ENCODE results near the gene C1orf35. TPM values are rescaled to one million over a fixed set of nuclear protein-coding genes. Genes with fewer than 3 reads are reported as not detected.
A peak's percentile ranks its signal among the peaks of the same experiment; 100 is the strongest.
"Not testable (repeated sequence)": the region's sequence is repeated elsewhere in the genome, so short reads cannot be mapped to it uniquely, and the experiment has no call there.

The C1orf35 gene
- total and polyA plus RNA-seq, 4 experiments from 2014 or later: 16.4 to 30.7 (median 24.2) TPM

DNA sequence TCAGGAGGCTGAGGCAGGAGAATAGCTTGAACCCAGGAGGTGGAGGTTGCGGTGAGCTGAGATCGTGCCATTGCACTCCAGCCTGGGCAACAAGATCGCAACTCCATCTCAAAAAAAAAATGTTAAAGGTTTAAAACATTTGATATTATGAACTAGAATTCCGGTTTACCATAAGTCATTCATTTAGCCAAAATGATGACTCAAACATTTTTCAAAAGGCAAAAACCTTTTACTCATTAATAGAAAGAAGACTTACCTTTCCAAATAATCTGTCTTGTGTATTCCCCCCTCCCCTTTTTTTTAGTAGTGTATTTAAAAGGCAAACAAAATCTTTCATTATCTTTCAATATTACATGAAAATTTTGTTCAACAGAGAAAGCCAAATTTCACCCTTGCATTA, 14.2 kb upstream of the C1orf35 start:
- no peaks in the 10 kb centered on the region for H3K27me3 ChIP-seq (ENCODE audit: insufficient read depth, low read length)
- Mint-ChIP-seq H3K27ac (no peak overlapping the region), H3K4me1 (peaks cover 0 to 4% (median under 1%) of the 10 kb centered on the region in 4 donors), H3K4me3 (no peak overlapping the region), H3K9me3 (peaks cover 0 to 2% (median 0%) of the 10 kb centered on the region in 8 donors), H3K36me3 (no peaks in the 10 kb centered on the region), H3K27me3 (peaks cover under 1% of the 10 kb centered on the region in 2 donors)
- H3K36me3 ChIP-seq (ENCODE audit: insufficient read depth, low read length): no peaks in the 10 kb centered on the region
- CTCF ChIA-PET (ENCODE audit: partially characterized antibody): no interaction called here
- POLR2A ChIA-PET (ENCODE audit: partially characterized antibody): no interaction called here
- no peak for DNase-seq
- intact Hi-C loops (cut with micrococcal nuclease): no loop called here
- no peaks in the 10 kb centered on the region for H3K9me3 ChIP-seq (ENCODE audit: control insufficient read depth in 1 of 2, low read length in 2 of 2)
- no peak overlapping the region for H3K27ac ChIP-seq (ENCODE audit: low read depth, low read length)
- H3K4me1 ChIP-seq (ENCODE audit: insufficient read depth, low read length): no peaks in the 10 kb centered on the region
- H3K4me3 ChIP-seq (ENCODE audit: low read length in 2 of 2): no peak overlapping the region

DNA sequence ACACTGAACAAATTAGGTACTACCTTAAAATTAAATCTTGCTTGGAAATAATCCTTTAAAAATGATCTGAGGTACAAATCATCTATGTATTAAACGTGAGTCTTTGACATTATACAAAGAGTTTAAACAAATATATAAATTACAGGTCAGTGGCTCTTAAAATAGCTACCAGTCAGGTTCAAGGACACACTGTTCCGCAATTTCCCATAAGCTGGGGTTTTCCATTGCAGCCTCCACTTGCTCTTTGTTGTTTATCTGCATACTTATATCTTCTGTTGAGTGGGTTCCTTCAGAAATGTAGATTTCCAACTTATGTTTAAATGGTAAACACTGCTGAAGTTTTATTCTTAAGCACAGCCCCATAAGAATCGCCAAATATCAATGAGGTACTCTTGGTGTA, 11.7 kb upstream of the C1orf35 start:
- CTCF ChIA-PET (ENCODE audit: partially characterized antibody): interaction anchor here (1.4 kb wide), 1 partner anchor 16 kb away, joined by 4 read pairs; no protein-coding TSS in a partner anchor

DNA sequence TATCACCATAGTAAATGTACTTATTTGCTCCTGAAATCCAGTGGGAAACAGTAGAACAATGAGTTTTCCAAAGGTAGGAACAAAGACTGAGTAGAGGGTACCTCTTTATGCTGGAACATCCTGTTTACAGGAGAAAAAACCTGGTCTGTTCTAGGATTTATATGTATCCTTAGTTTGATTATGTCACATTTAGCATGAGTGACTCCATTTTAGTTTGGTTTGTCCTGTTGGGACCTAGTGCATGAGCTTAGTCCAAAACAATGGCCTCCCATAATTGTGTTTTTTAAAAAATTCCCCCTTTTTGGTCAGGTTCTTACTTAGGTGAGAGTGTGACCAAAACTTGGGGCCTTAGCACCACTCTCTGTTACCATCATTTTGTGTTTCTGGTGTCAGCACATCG, 9.5 kb upstream of the C1orf35 start:
- DNase-seq: no peak
- ChIA-PET CTCF (ENCODE audit: partially characterized antibody) (interaction anchor here (0.8 kb wide), 1 partner anchor 18 kb away, joined by 3 read pairs; no protein-coding TSS in a partner anchor), POLR2A (ENCODE audit: partially characterized antibody) (interaction anchor here (0.7 to 1.0 kb wide), 2 partner anchors 30 to 74 kb away, joined by 3 read pairs; partner anchors contain the start of gene ARF1)
- intact Hi-C loops (cut with micrococcal nuclease): no loop called here
- Mint-ChIP-seq H3K9me3 (no peaks in the 10 kb centered on the region), H3K27ac (no peak overlapping the region), H3K4me3 (no peak overlapping the region), H3K27me3 (no peaks in the 10 kb centered on the region), H3K4me1 (peaks cover 8 to 26% (median 17%) of the 10 kb centered on the region in 4 donors), H3K36me3 (peaks cover 0 to 5% of the 10 kb centered on the region in 2 donors)
- Histone ChIP-seq H3K9me3 (ENCODE audit: control insufficient read depth in 1 of 2, low read length in 2 of 2) (no peaks in the 10 kb centered on the region), H3K4me1 (ENCODE audit: insufficient read depth, low read length) (peaks cover 20% of the 10 kb centered on the region), H3K27me3 (ENCODE audit: insufficient read depth, low read length) (no peaks in the 10 kb centered on the region), H3K36me3 (ENCODE audit: insufficient read depth, low read length) (no peaks in the 10 kb centered on the region), H3K4me3 (ENCODE audit: low read length in 2 of 2) (no peak overlapping the region), H3K27ac (ENCODE audit: low read depth, low read length) (no peak overlapping the region)

More for the DNA sequence above, 11.7 kb upstream of the C1orf35 start:
- Histone ChIP-seq H3K27me3 (ENCODE audit: insufficient read depth, low read length) (no peaks in the 10 kb centered on the region), H3K9me3 (ENCODE audit: control insufficient read depth in 1 of 2, low read length in 2 of 2) (no peaks in the 10 kb centered on the region), H3K27ac (ENCODE audit: low read depth, low read length) (no peak overlapping the region), H3K36me3 (ENCODE audit: insufficient read depth, low read length) (no peaks in the 10 kb centered on the region), H3K4me1 (ENCODE audit: insufficient read depth, low read length) (peaks cover 5% of the 10 kb centered on the region), H3K4me3 (ENCODE audit: low read length in 2 of 2) (no peak overlapping the region)
- peaks cover 0 to 2% (median 0%) of the 10 kb centered on the region in 8 donors for H3K9me3 Mint-ChIP-seq
- no peak overlapping the region for H3K4me3 Mint-ChIP-seq
- H3K27me3 Mint-ChIP-seq: no peaks in the 10 kb centered on the region
- intact Hi-C loops (cut with micrococcal nuclease): no loop called here
- peaks cover 1 to 5% (median 4%) of the 10 kb centered on the region in 4 donors for H3K4me1 Mint-ChIP-seq
- DNase-seq: no peak
- H3K27ac Mint-ChIP-seq: no peak overlapping the region
- POLR2A ChIA-PET (ENCODE audit: partially characterized antibody): interaction anchor here (1.1 kb wide), 1 partner anchor 51 kb away, joined by 4 read pairs; the partner anchor contains the start of gene IBA57
- H3K36me3 Mint-ChIP-seq: no peaks in the 10 kb centered on the region

- peaks cover 21% of the 10 kb centered on the region for H3K4me1 ChIP-seq (ENCODE audit: insufficient read depth, low read length)
- no peak for DNase-seq
- Mint-ChIP-seq H3K36me3 (peaks cover 0 to 7% of the 10 kb centered on the region in 2 donors), H3K27ac (no peak overlapping the region), H3K9me3 (no peaks in the 10 kb centered on the region), H3K27me3 (no peaks in the 10 kb centered on the region), H3K4me1 (peaks cover 8 to 28% (median 19%) of the 10 kb centered on the region in 4 donors), H3K4me3 (no peak overlapping the region)
- no peaks in the 10 kb centered on the region for H3K9me3 ChIP-seq (ENCODE audit: control insufficient read depth in 1 of 2, low read length in 2 of 2)
- ChIA-PET CTCF (ENCODE audit: partially characterized antibody) (interaction anchor here (0.8 kb wide), 1 partner anchor 18 kb away, joined by 3 read pairs; no protein-coding TSS in a partner anchor), POLR2A (ENCODE audit: partially characterized antibody) (interaction anchor here (0.7 kb wide), 1 partner anchor 30 kb away, joined by 3 read pairs; the partner anchor contains the start of gene ARF1)
- H3K36me3 ChIP-seq (ENCODE audit: insufficient read depth, low read length): no peaks in the 10 kb centered on the region
- H3K4me3 ChIP-seq (ENCODE audit: low read length in 2 of 2): no peak overlapping the region
- intact Hi-C loops (cut with micrococcal nuclease): no loop called here
- no peak overlapping the region for H3K27ac ChIP-seq (ENCODE audit: low read depth, low read length)
- H3K27me3 ChIP-seq (ENCODE audit: insufficient read depth, low read length): no peaks in the 10 kb centered on the region
Observed at GRCh38 chr1:228112167-228112566, 9.0 kb upstream of the C1orf35 start.

DNA sequence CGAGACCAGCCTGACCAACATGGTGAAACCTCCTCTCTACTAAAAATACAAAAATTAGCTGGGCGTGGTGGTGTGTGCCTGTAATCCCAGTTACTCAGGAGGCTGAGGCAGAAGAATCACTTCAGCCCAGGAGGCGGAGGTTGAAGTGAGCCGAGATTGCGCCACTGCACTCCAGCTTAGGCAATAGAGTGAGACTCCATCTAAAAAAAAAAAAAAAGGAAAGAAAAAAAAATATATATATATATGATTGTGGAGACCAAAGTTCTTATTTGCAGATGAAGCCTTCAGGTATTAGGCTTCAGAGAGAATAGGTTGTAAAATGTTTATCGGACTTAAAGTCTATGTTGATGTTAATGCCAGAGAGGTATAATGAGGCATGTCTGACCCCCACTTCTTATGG, 8.2 kb upstream of the C1orf35 start:
- H3K27me3 ChIP-seq (ENCODE audit: insufficient read depth, low read length); H3K36me3 ChIP-seq (ENCODE audit: insufficient read depth, low read length); intact Hi-C loops (cut with micrococcal nuclease); H3K9me3 ChIP-seq (ENCODE audit: control insufficient read depth in 1 of 2, low read length in 2 of 2); H3K4me3 Mint-ChIP-seq; H3K9me3 Mint-ChIP-seq; H3K27ac ChIP-seq (ENCODE audit: low read depth, low read length); H3K27me3 Mint-ChIP-seq; H3K4me3 ChIP-seq (ENCODE audit: low read length in 2 of 2); DNase-seq; H3K27ac Mint-ChIP-seq: not testable (repeated sequence)
- peaks cover 0 to 14% of the 10 kb centered on the region in 2 donors for H3K36me3 Mint-ChIP-seq
- POLR2A ChIA-PET (ENCODE audit: partially characterized antibody): interaction anchor here (1.1 kb wide), 2 partner anchors 29 kb away, joined by 3 to 4 read pairs; partner anchors contain the start of gene ARF1
- peaks cover 8 to 36% (median 22%) of the 10 kb centered on the region in 4 donors for H3K4me1 Mint-ChIP-seq
- peaks cover 21% of the 10 kb centered on the region for H3K4me1 ChIP-seq (ENCODE audit: insufficient read depth, low read length)
- CTCF ChIA-PET (ENCODE audit: partially characterized antibody): interaction anchor here (3.1 kb wide), 1 partner anchor 19 kb away, joined by 14 read pairs; no protein-coding TSS in a partner anchor

GRCh38 chr1:228110556-228110955, 7.4 kb upstream of the C1orf35 start:
- no peaks in the 10 kb centered on the region for H3K27me3 ChIP-seq (ENCODE audit: insufficient read depth, low read length)
- DNase-seq: no peak
- H3K27ac ChIP-seq (ENCODE audit: low read depth, low read length): no peak overlapping the region
- peaks cover 0 to 15% of the 10 kb centered on the region in 2 donors for H3K36me3 Mint-ChIP-seq
- intact Hi-C loops (cut with micrococcal nuclease): no loop called here
- peak overlapping the region in 1 of 8 donors; percentile 21 for H3K4me3 Mint-ChIP-seq
- H3K27me3 Mint-ChIP-seq: no peaks in the 10 kb centered on the region
- CTCF ChIA-PET (ENCODE audit: partially characterized antibody): interaction anchor here (1.2 to 3.1 kb wide), 2 partner anchors 20 to 26 kb away, joined by 3 to 14 read pairs; no protein-coding TSS in a partner anchor
- H3K4me1 ChIP-seq (ENCODE audit: insufficient read depth, low read length): peaks cover 21% of the 10 kb centered on the region
- H3K27ac Mint-ChIP-seq: peak overlapping the region in 2 of 7 donors; percentile 43 to 98
- no peaks in the 10 kb centered on the region for H3K9me3 Mint-ChIP-seq
- H3K4me1 Mint-ChIP-seq: peaks cover 8 to 37% (median 22%) of the 10 kb centered on the region in 4 donors
- no peaks in the 10 kb centered on the region for H3K9me3 ChIP-seq (ENCODE audit: control insufficient read depth in 1 of 2, low read length in 2 of 2)
- POLR2A ChIA-PET (ENCODE audit: partially characterized antibody): interaction anchor here (0.9 to 3.2 kb wide), 5 partner anchors 21 to 376 kb away, joined by 3 to 26 read pairs (median 3); partner anchors contain the start of genes ARF1, IBA57, JMJD4 and SNAP47
- H3K36me3 ChIP-seq (ENCODE audit: insufficient read depth, low read length): peaks cover 12% of the 10 kb centered on the region
- no peak overlapping the region for H3K4me3 ChIP-seq (ENCODE audit: low read length in 2 of 2)

DNA sequence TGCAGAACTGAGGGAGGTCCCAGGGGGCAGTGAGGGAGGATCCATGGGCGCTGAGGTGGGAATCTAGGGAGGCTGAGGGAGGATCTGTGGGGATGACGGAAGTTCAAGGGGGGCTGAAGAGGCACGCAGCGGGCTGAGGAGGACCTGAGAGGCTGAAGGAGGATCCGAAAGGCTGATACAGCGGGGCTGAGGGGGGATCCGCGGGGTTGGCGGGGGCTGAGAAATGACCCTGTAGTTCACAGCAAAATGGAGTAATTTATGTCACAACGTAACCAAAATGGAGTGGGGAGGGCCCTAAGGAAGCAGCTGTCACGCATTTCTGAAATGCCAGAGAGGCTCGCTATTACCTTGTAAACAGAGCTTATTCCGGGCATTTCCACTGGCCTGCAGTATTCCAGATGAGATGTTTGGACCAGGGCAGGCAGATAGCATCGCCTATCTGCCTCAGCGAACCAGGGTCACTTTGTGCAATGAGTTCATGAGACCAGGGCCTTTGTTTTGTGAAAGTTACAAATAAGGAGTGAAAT, 6.9 kb upstream of the C1orf35 start:
- no peaks in the 10 kb centered on the region for H3K9me3 ChIP-seq (ENCODE audit: control insufficient read depth in 1 of 2, low read length in 2 of 2)
- peak overlapping the region; percentile 68 to 76 for H3K4me3 ChIP-seq (ENCODE audit: low read length in 2 of 2)
- ChIA-PET CTCF (ENCODE audit: partially characterized antibody) (interaction anchor here (0.9 to 3.1 kb wide), 5 partner anchors 21 to 57 kb away, joined by 3 to 14 read pairs (median 3); no protein-coding TSS in a partner anchor), POLR2A (ENCODE audit: partially characterized antibody) (interaction anchor here (0.7 to 3.2 kb wide), 10 partner anchors 11 to 377 kb away, joined by 3 to 33 read pairs (median 3); partner anchors contain the start of genes ARF1, GUK1, IBA57 and JMJD4)
- H3K36me3 ChIP-seq (ENCODE audit: insufficient read depth, low read length): peaks cover 12% of the 10 kb centered on the region
- Mint-ChIP-seq H3K4me1 (peaks cover 8 to 38% (median 22%) of the 10 kb centered on the region in 4 donors), H3K9me3 (no peaks in the 10 kb centered on the region), H3K27me3 (no peaks in the 10 kb centered on the region), H3K4me3 (peak overlapping the region; percentile 89 to 98 (median 94)), H3K27ac (peak overlapping the region; percentile 79 to 98 (median 95)), H3K36me3 (peaks cover 0 to 15% of the 10 kb centered on the region in 2 donors)
- intact Hi-C loops (cut with micrococcal nuclease): loop anchor here (1.0 to 5.0 kb wide), 5 partner anchors 28 to 1397 kb away; partner anchors contain the start of genes ARF1, GUK1 and NUP133
- peaks cover 21% of the 10 kb centered on the region for H3K4me1 ChIP-seq (ENCODE audit: insufficient read depth, low read length)
- peak overlapping the region; percentile 92 for H3K27ac ChIP-seq (ENCODE audit: low read depth, low read length)
- H3K27me3 ChIP-seq (ENCODE audit: insufficient read depth, low read length): no peaks in the 10 kb centered on the region
- no peak for DNase-seq
